Neural cell (in vitro differentiated cells): ENCODE results near the gene MGLL. TPM values are rescaled to one million over a fixed set of nuclear protein-coding genes. Genes with fewer than 3 reads are reported as not detected.

ENCODE experiments used
- H2AFZ ChIP-seq: fragments of 200-600, 300-800 bp; sonication (generic), shearing (Covaris generic); 2 replicates; pipeline ENCODE4 v1.6.0; 2014; ENCODE audit warnings: low read depth, mild to moderate bottlenecking, antibody characterized with exemption, low read length, moderate library complexity
- H3F3A ChIP-seq: fragments of 200-600 bp; shearing (Covaris generic); 2 replicates; pipeline ENCODE4 v1.6.1; 2016; ENCODE audit warnings: mild to moderate bottlenecking, moderate library complexity, mixed read lengths, antibody characterized with exemption, low read length; ENCODE audit not compliant: insufficient read depth, poor library complexity, severe bottlenecking
- H3K27ac ChIP-seq: fragments of 200-600, 300-800 bp; sonication (generic), shearing (Covaris generic); 2 replicates; pipeline ENCODE4 v1.5.1; 2014; ENCODE audit warnings: mild to moderate bottlenecking, low read length, moderate library complexity
- H3K27me3 ChIP-seq: fragments of 300-800, 200-600 bp; sonication (generic), shearing (Covaris generic); 2 replicates; pipeline ENCODE4 v1.6.0; 2014; ENCODE audit warnings: mild to moderate bottlenecking, low read depth, low read length, moderate library complexity; ENCODE audit not compliant: insufficient read depth
- H3K36me3 ChIP-seq: fragments of 300-800, 200-600 bp; sonication (generic), shearing (Covaris generic); 2 replicates; pipeline ENCODE4 v1.5.1; 2014; ENCODE audit warnings: mild to moderate bottlenecking, antibody characterized with exemption, low read length, moderate library complexity; ENCODE audit not compliant: insufficient read depth
- H3K4me2 ChIP-seq: fragments of 300-800, 200-600 bp; sonication (generic), shearing (Covaris generic); 2 replicates; pipeline ENCODE4 v1.6.0; 2014; ENCODE audit warnings: mild to moderate bottlenecking, low read length
- H3K4me3 ChIP-seq: fragments of 300-800, 200-600 bp; sonication (generic), shearing (Covaris generic); 2 replicates; pipeline ENCODE4 v1.5.1; 2014; ENCODE audit warnings: mild to moderate bottlenecking, low read length, moderate library complexity
- H3K79me2 ChIP-seq: fragments of 200-600 bp; shearing (Covaris generic); replicated peaks from 2 replicates; pipeline ENCODE4 v1.6.0; 2014; ENCODE audit warnings: mild to moderate bottlenecking, low read length, moderate library complexity; ENCODE audit not compliant: insufficient read depth
- H3K9ac ChIP-seq: fragments of 300-800, 200-600 bp; sonication (generic), shearing (Covaris generic); 2 replicates; pipeline ENCODE4 v1.6.1; 2016; ENCODE audit warnings: mild to moderate bottlenecking, low read length, mixed read lengths
- H3K9me2 ChIP-seq: fragments of 200-600 bp; shearing (Covaris generic); 2 replicates; pipeline ENCODE4 v1.6.1; 2016; ENCODE audit warnings: mild to moderate bottlenecking, low read length, mixed read lengths; ENCODE audit not compliant: insufficient read depth
- H3K9me3 ChIP-seq: fragments of 200-600, 300-800 bp; sonication (generic), shearing (Covaris generic); 2 replicates; pipeline ENCODE4 v1.6.1; 2016; ENCODE audit warnings: mild to moderate bottlenecking, mixed run types, low read length, moderate library complexity, mixed read lengths
- H4K20me1 ChIP-seq: fragments of 200-600 bp; shearing (Covaris generic); 2 replicates; pipeline ENCODE4 v1.6.1; 2016; ENCODE audit warnings: mild to moderate bottlenecking, mixed run types; ENCODE audit not compliant: insufficient read depth
- EP300 ChIP-seq: fragments of 450-650 bp; conservative IDR thresholded peaks from 2 replicates; pipeline ENCODE4 v1.6.1; 2014; ENCODE audit warnings: antibody characterized with exemption, mild to moderate bottlenecking, moderate library complexity; ENCODE audit not compliant: poor library complexity, severe bottlenecking
- EZH2 ChIP-seq: fragments of 200-600, 300-800 bp; shearing (Covaris generic), sonication (generic); IDR thresholded peaks from 2 replicates; pipeline ENCODE4 v1.6.1; 2014; ENCODE audit warnings: antibody characterized with exemption, low read length, borderline replicate concordance, mild to moderate bottlenecking; ENCODE audit not compliant: insufficient read depth, poor library complexity, severe bottlenecking
- MXI1 ChIP-seq: fragments of 450-650 bp; conservative IDR thresholded peaks from 2 replicates; pipeline ENCODE4 v1.6.1; 2014; ENCODE audit warnings: antibody characterized with exemption, mild to moderate bottlenecking; ENCODE audit not compliant: poor library complexity, severe bottlenecking
- POLR2AphosphoS5 ChIP-seq: IDR thresholded peaks from 2 replicates; pipeline ENCODE4 v1.6.1; 2012
- RAD21 ChIP-seq: fragments of 450-650 bp; conservative IDR thresholded peaks from 2 replicates; pipeline ENCODE4 v1.6.1; 2014; ENCODE audit warnings: antibody characterized with exemption, mild to moderate bottlenecking, moderate library complexity
- REST ChIP-seq: IDR thresholded peaks from 2 replicates; pipeline ENCODE4 v1.6.1; 2012; ENCODE audit warnings: borderline replicate concordance
- SMC3 ChIP-seq: fragments of 450-650 bp; conservative IDR thresholded peaks from 2 replicates; pipeline ENCODE4 v1.6.1; 2014; ENCODE audit warnings: antibody characterized with exemption, mild to moderate bottlenecking, moderate library complexity; ENCODE audit not compliant: poor library complexity
- TAF1 ChIP-seq: IDR thresholded peaks from 2 replicates; pipeline ENCODE4 v1.6.1; 2012; ENCODE audit warnings: low read depth
- polyA plus RNA-seq: library from polyadenylated mRNA; depleted of rRNA; stranded (reverse); fragments of >200 nt; gene quantifications from 2 replicates; pipeline ENCODE4 v1.2.3, GENCODE V29; 2014
- TF ChIP-seq, protein P1 (sequence below): fragments of 450-650 bp; IDR thresholded peaks from 2 replicates; pipeline ENCODE4 v1.5.1; 2014; ENCODE audit warnings: antibody characterized with exemption, mild to moderate bottlenecking, moderate library complexity; ENCODE audit not compliant: poor library complexity, severe bottlenecking

MGLL gene
- polyA plus RNA-seq, 1 donor from 2014 or later = 2.0 TPM

GRCh38 chr3:127711896-127712295, 110.4 kb downstream of the MGLL start (continued):
- no peak for TF ChIP-seq EZH2
- TF ChIP-seq EP300 = no peak

GRCh38 chr3:127711021-127711695, 111.2 kb downstream of the MGLL start:
- H3K4me2 ChIP-seq = no peak overlapping the region
- no peak overlapping the region for H3K27ac ChIP-seq
- H3K4me3 ChIP-seq = no peak overlapping the region
- H3K9me2 ChIP-seq = no peaks in the 10 kb centered on the region
- H3K27me3 ChIP-seq = no peaks in the 10 kb centered on the region
- no peak overlapping the region for H2AFZ ChIP-seq
- no peaks in the 10 kb centered on the region for H3K79me2 ChIP-seq
- H3K36me3 ChIP-seq = no peaks in the 10 kb centered on the region
- no peaks in the 10 kb centered on the region for H3F3A ChIP-seq
- H3K9me3 ChIP-seq = no peaks in the 10 kb centered on the region
- TF ChIP-seq, protein P1, sequence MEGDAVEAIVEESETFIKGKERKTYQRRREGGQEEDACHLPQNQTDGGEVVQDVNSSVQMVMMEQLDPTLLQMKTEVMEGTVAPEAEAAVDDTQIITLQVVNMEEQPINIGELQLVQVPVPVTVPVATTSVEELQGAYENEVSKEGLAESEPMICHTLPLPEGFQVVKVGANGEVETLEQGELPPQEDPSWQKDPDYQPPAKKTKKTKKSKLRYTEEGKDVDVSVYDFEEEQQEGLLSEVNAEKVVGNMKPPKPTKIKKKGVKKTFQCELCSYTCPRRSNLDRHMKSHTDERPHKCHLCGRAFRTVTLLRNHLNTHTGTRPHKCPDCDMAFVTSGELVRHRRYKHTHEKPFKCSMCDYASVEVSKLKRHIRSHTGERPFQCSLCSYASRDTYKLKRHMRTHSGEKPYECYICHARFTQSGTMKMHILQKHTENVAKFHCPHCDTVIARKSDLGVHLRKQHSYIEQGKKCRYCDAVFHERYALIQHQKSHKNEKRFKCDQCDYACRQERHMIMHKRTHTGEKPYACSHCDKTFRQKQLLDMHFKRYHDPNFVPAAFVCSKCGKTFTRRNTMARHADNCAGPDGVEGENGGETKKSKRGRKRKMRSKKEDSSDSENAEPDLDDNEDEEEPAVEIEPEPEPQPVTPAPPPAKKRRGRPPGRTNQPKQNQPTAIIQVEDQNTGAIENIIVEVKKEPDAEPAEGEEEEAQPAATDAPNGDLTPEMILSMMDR = no peak
- TF ChIP-seq RAD21 = no peak
- no peaks in the 10 kb centered on the region for H4K20me1 ChIP-seq
- no peak overlapping the region for H3K9ac ChIP-seq

DNA sequence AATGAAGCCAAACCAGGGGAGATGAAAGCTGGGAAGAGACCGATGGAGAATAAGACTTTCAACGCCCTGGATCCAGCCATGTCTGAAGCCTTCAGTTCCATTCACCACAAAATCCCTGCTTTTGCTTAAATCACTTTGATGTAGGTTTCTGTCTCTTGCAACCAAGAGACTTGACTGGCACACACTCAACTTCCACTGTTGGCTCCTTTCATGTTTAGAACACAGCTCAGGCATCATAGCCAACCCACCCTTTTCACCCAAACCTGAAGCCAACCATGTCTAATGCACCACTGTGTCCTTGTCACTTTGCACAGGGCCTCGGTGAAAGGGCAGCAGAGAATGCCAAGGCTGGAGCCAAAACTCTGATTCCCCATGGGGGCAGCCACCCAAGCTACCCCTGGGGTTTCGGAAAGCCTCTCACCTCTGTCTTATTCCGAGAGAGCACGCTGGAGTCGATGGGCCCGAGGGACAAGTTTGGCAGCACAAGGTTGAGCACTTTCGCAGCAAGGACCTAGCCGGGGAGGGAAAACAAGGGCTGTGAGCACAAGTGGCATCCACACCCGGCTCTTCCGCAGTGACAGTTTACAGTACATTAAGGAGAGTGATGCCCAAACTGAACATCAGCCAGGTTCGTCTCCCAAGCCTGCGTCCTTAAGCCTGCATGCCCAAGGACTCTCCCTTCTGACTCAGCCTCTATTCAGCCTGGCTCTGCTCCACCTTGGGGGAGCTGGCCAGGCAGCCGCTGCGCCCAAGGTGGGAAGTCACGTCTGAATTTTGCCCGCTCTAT, 112.0 kb downstream of the MGLL start:
- Histone ChIP-seq H4K20me1 (no peaks in the 10 kb centered on the region), H3K4me3 (no peak overlapping the region), H3K36me3 (no peaks in the 10 kb centered on the region), H2AFZ (no peak overlapping the region), H3K27me3 (no peaks in the 10 kb centered on the region), H3K27ac (no peak overlapping the region), H3K79me2 (no peaks in the 10 kb centered on the region), H3K9ac (no peak overlapping the region), H3K9me2 (no peaks in the 10 kb centered on the region), H3F3A (no peaks in the 10 kb centered on the region), H3K4me2 (no peak overlapping the region), H3K9me3 (no peaks in the 10 kb centered on the region)
- no peak for TF ChIP-seq RAD21
- no peak for TF ChIP-seq POLR2AphosphoS5
- no peak for TF ChIP-seq EP300
- TF ChIP-seq TAF1 = no peak

- no peaks in the 10 kb centered on the region for H4K20me1 ChIP-seq
- no peak overlapping the region for H3K4me2 ChIP-seq
- H3K79me2 ChIP-seq = no peaks in the 10 kb centered on the region
- H3F3A ChIP-seq = no peaks in the 10 kb centered on the region
- no peak overlapping the region for H3K4me3 ChIP-seq
- no peak overlapping the region for H3K9ac ChIP-seq
- no peak overlapping the region for H2AFZ ChIP-seq
- no peaks in the 10 kb centered on the region for H3K9me3 ChIP-seq
- H3K9me2 ChIP-seq = no peaks in the 10 kb centered on the region
- TF ChIP-seq RAD21 (no peak), MXI1 (no peak), POLR2AphosphoS5 (no peak), EP300 (no peak), TAF1 (no peak), SMC3 (no peak), REST (no peak), EZH2 (no peak)
- TF ChIP-seq, protein P1 = no peak
- H3K27ac ChIP-seq = peak overlapping the region; percentile 64
- no peaks in the 10 kb centered on the region for H3K36me3 ChIP-seq
- no peaks in the 10 kb centered on the region for H3K27me3 ChIP-seq
Measured at GRCh38 chr3:127709320-127710060, 112.8 kb downstream of the MGLL start.
